Measurements from ENCODE around the gene CC2D2B. TPM values are rescaled to one million over a fixed set of nuclear protein-coding genes. Genes with fewer than 3 reads are reported as not detected.

CC2D2B gene
- total RNA-seq, 1 experiment from 2014 or later, result 0.21 TPM

GRCh38 chr10:95861386-95861785, 46.4 kb upstream of the CC2D2B start:
- BruUV-seq (replicated peaks), result no TSS peak
- no peak for DNase-seq (ENCODE audit: low read depth, low spot score)
- H3K9me3 ChIP-seq (ENCODE audit: control insufficient read depth, insufficient read depth, low read depth, low read length), result no peaks in the 10 kb centered on the region
- POLR2A ChIA-PET, result interaction anchor here (0.6 kb wide), 1 partner anchor 416 kb away, joined by 3 read pairs; no protein-coding TSS in a partner anchor
- in situ Hi-C loops (cut with HindIII; ENCODE audit: low pct_unique_long_range_greater_than_20kb, low sequenced_read_pairs), result no loop called here
- intact Hi-C loops (cut with micrococcal nuclease; ENCODE audit: unreplicated experiment), result no loop called here
- no peaks in the 10 kb centered on the region for H3K36me3 ChIP-seq (ENCODE audit: control insufficient read depth, insufficient read depth, low read length)
- no peak for ATAC-seq
- CTCF ChIA-PET, result no interaction called here
- no peaks in the 10 kb centered on the region for H3K27me3 ChIP-seq (ENCODE audit: control insufficient read depth, insufficient read depth, low read length)
- no peaks in the 10 kb centered on the region for H3K4me1 ChIP-seq (ENCODE audit: control insufficient read depth, insufficient read depth, low read length)
- no peak for TF ChIP-seq CTCF (IDR thresholded peaks at IDR 0.05)
- TF ChIP-seq SIN3A (IDR thresholded peaks at IDR 0.05; ENCODE audit: borderline replicate concordance, insufficient read depth, low read depth, low read length), result no peak
- TF ChIP-seq REST (IDR thresholded peaks at IDR 0.05; ENCODE audit: insufficient read depth in 1 of 2, low read depth in 2 of 2, low read length in 1 of 2), result no peak
- no peak for TF ChIP-seq POLR2AphosphoS5 (IDR thresholded peaks at IDR 0.05; ENCODE audit: low read depth, low read length)
- TF ChIP-seq TCF7L2 (IDR thresholded peaks at IDR 0.05; ENCODE audit: low read depth, low read length), result no peak
- H3K27ac ChIP-seq (ENCODE audit: low read length), result no peak overlapping the region
- no peak overlapping the region for H3K4me3 ChIP-seq (ENCODE audit: low read depth in 2 of 2, low read length in 2 of 2)

GRCh38 chr10:95864906-95865813, 42.6 kb upstream of the CC2D2B start:
- Histone ChIP-seq H3K27ac (ENCODE audit: low read length) (no peak overlapping the region), H3K4me3 (ENCODE audit: low read depth in 2 of 2, low read length in 2 of 2) (no peak overlapping the region), H3K4me1 (ENCODE audit: control insufficient read depth, insufficient read depth, low read length) (no peaks in the 10 kb centered on the region), H3K9me3 (ENCODE audit: control insufficient read depth, insufficient read depth, low read depth, low read length) (no peaks in the 10 kb centered on the region), H3K27me3 (ENCODE audit: control insufficient read depth, insufficient read depth, low read length) (no peaks in the 10 kb centered on the region), H3K36me3 (ENCODE audit: control insufficient read depth, insufficient read depth, low read length) (no peaks in the 10 kb centered on the region)
- ATAC-seq (peak; percentile 94), DNase-seq (ENCODE audit: low read depth, low spot score) (peak; percentile 46)
- BruUV-seq (replicated peaks), result no TSS peak
- ChIA-PET POLR2A (no interaction called here), CTCF (interaction anchor here (0.7 to 3.6 kb wide), 3 partner anchors 24 to 214 kb away, joined by 4 to 40 read pairs (median 5); partner anchors contain the start of gene TCTN3)
- no peak for TF ChIP-seq POLR2AphosphoS5 (IDR thresholded peaks at IDR 0.05; ENCODE audit: low read depth, low read length)
- peak; percentile 92 for TF ChIP-seq CTCF (IDR thresholded peaks at IDR 0.05)
- no peak for TF ChIP-seq SIN3A (IDR thresholded peaks at IDR 0.05; ENCODE audit: borderline replicate concordance, insufficient read depth, low read depth, low read length)
- TF ChIP-seq TCF7L2 (IDR thresholded peaks at IDR 0.05; ENCODE audit: low read depth, low read length), result no peak
- TF ChIP-seq REST (IDR thresholded peaks at IDR 0.05; ENCODE audit: insufficient read depth in 1 of 2, low read depth in 2 of 2, low read length in 1 of 2), result no peak
- in situ Hi-C loops (cut with HindIII; ENCODE audit: low pct_unique_long_range_greater_than_20kb, low sequenced_read_pairs), result no loop called here
- intact Hi-C loops (cut with micrococcal nuclease; ENCODE audit: unreplicated experiment), result no loop called here

All from Panc1 (cell line).